Stimulated activated CD8-positive, alpha-beta memory T cell treated with anti-CD3 and anti-CD28 coated beads, Interleukin-15, amount 100 ng/mL, for 24 hours (primary cell): ENCODE measurements around the gene SLC66A2.
"Not testable (repeated sequence)": the region's sequence is repeated elsewhere in the genome, so short reads cannot be mapped to it uniquely, and the experiment has no call there.

ENCODE experiments used
- DNase-seq: peaks from one replicate; pipeline ENCODE4 v3.0.0-alpha.2; 2020; ENCODE audit warnings: low read depth

SLC66A2 gene

DNA sequence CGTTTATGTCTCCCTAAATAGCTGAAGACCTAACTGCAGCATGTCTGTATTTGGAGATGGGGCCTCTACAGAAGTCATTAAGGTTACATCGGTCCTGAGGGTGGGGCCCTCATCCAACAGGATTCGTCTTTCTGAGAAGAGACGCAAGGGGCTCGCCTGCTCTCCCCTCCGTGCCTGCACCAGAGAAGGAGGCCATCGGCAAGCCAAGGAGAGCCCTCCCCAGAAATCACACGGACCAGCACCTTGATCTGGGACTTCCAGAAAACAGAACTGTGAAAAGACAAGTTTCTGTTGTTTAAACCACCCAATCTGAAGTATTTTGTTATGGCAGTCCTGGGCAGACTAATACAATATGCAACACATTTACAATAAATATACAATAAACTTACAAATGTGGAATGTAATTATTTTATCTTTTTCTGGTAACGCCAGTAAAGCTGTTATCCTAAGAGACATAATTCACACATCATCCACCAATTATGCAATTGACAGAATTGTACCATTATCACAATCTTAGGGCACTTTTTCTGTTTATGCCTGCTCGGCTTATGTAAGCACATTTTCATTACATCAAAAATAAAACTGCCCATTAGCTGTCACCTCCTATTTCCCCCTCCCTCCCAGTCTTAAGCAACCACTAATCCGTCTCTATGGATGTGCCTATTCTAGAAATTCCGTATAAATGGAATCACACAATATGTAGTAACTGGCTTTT, 19.1 kb upstream of the SLC66A2 start:
- no peak for DNase-seq

DNA sequence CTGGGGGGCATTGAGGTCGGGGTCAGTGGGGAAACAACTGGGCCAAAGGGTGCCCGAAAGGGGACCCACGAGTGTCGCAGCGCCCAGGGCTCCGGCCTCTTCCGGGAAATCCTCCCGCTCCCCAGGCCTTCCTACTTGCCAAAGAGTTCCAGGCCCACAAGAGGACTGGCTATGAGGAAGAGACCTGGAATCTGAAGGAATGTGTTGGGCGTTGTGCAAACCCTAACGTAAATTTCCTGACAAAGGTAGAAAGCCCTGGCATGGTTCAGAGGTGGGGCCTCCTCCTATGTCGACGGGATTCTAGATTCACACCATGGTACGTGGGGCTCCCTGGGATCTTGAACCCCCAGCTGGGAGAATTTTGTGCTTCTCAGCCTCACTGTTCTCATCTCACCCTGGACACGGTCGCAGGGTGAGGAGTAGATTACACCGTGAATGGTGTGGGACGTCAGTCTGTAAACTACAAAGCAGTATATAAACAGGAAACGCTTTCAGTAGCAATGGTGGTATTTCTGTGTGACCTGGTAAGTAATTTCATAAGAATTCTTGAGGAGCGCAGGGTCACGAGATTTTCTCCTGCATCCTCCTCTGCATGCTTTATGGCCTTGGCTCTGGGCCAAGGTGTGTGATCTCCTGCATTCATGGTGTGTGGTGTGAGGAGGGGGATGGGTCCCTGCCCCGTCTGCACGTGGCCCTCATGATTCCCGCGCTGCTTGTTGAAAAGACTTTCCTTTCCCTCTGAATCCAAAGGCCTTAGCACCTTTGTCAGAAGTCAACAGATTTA, 13.9 kb upstream of the SLC66A2 start:
- no peak for DNase-seq

DNA sequence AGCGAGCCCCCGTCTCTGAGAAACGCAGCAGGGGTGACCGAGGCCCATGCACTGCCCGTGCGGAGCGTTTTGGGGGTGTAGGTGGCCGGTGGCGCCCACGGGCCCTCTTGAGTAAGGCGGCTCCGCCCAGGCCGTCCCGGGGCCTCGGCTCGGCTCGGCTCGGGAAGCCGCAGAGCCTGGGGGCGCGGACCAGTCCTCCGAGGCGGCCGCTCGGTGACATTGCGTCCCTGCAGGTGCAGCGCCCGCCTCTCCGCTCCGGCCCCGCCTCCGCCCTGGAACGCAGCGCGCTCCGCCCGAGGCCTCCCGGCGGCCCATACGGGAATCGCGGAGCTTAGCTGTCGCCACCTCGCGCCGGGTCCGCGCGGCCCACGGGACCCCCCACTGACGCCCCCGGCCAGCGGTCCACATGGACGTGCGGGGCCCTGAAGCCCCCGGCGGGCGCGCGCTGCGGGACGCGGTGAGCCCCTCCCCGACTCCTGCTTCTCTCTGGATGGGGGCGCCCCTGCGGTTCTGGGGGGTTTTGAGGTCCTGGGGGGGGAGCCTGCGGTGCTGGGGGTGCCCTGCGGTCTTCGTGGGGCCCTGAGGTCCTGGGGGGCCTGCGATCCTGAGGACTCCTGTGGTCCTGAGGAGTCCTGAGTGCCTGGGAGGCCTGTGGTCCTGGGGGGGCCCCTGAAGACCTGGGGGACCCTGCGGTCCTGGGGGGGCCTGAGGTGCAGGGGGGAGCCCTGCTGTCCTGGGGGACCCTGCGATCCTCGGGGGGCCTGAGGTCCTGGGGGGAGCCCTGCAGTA, 13.1 kb upstream of the SLC66A2 start, which contains the start of gene HSBP1L1:
HSBP1L1 (plus strand) TSS at position 314 of the 789 bp plus-strand sequence; CDS start at position 407, 93 bp downstream.
- DNase-seq, result no peak

DNA sequence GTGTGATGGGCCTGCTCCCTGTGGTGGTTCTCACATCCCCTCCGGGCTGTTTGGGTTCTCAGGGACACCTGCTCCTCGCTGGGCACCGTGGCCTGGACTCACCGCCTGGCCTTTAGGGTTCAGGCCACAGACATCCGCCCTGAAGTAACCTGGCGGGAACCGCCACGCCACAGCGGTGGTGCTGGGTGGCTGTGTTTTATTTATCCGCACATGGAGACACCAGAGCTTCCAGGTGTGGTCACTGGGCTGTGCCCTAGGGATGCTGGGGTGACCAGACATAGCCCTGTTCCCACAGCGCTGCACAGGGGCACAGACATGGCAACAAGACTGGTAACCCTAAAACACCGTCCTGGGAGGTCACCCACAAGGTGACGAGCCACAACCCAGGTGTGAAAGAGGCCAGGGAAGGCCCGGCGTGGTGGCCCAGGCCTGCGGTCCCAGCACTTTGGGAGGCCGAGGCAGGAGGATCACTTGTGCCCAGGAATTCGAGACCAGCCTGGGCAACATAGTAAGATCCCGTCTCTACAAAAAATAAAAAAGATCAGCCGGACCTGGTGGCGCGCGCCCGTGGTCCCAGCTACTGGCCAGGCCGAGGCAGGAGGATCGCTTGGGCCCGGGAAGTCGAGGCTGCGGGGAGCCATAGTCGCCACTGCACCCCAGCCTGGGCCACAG, 12.3 kb upstream of the SLC66A2 start:
- DNase-seq, result no peak

DNA sequence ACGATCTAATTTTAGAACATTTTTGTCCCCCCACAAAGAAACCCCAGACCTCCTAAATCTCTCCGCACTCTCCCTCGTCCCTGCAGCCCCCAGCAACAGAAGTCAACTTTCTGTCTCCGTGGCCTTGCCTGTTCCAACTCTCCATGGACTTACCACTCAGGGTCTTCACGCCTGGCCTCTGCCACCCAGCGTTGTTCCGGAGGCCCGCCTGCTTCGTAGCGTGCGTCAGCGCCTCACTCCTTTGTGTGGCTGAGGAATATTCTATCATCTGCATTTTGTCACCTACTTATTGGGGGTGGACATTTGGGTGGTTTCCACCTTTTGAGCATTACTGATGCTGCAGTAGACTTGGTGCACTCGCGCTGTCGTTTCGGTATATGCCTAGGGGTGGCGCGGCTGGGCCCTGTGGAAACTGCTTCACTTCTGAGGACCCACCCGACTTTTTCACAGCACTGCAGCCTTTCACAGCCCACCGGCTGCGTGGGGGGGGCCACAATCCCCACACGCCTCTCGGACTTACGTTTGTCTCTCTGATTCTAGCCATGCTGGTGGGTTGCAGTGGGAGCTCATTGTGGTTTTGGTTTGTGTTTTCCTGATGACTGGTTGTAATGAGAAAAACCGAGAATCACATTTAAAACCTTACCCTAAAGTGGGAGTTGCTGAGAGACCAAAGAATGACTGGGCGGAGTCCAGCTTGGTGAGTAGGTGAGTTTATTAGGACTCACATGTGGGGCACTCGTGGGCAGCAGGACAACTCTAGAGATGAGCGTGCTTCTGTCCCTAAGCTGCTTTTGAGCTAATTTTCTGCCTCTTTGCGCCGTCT, 11.6 kb upstream of the SLC66A2 start:
- DNase-seq, result no peak

DNA sequence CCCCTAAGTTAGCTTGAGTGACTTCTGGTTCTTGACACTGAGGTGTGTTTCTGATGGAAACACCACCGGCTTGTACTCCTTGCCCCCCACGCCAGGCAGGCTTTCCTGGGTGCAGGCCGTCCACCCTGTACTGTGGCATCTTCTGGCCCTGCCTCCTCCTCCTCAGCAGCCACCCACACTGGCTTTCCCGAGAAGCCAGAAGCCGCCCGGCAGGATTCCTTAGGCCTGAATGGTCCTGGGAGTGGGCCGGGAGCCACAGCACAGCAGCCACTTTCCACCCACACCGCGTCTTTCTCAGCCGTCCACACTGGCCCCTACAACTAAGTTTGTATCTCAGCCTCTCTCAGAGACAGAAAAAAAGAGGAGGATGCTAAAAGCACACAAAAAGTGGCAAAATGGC, 10.9 kb upstream of the SLC66A2 start:
- no peak for DNase-seq

DNA sequence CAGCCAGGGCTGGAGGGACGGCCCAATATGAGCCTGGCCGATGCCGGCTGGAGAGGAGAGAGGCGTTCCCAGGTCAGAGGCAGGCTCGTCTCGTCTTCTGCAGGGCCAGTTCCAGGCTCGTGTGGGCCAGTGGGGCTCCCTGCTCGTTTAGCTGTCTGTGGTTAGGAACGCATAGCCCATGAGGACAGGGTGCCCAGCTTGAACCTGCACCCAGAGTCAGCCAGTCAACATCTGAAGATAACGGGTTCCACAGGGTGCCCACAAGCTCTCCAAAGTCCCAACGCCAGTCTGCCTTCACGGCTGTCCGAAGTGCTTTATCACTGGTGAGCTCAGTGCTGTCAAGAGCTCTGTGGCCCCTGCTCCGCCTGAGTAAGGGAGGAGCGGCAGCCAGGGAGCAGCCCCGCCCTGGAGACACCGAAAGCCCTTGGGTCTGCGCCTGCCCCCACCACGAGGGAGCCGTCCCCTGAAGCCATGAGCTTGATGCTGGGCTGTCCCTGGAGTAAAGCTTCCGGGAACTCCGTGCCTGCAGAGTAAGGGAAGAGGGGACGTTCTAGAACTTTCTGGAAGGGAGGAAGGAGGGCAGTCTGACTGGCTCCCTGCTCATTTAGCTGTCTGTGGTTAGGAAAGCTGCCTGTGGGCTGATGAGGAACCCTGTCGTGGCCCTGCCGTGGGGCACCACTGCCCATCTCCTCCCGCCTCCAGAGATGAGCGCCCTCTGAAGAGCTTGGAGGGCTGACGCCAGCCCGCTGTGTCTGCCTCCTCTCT, 10.3 kb upstream of the SLC66A2 start:
- DNase-seq, result no peak

DNA sequence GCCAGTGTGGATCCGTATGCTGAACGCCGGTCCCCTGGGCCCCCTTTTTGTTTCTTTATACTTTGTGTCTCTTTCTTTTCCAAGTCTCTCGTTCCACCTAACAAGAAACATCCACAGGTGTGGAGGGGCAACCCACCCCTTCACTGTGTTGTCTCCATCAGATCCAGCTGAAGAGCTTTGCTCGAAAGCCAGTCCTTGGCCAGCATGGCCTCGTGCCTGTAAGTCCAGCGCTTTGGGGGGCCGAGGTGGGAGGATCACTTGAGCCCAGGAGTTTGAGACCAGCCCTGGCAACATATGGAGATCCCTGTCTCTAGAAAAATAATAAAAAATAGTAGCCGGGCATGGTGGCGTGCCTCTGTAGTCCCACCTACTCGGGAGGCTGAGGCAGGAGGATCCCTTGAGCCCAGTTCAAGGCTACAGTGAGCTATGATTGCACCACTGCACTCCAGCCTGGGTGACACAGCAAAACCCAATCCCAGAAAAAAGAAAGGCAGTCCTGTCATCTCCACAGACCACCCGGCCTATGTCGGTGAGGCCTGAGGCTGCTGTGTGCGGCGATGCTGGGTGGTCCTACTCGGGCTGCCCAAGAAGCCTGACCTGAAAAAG, 9.6 kb upstream of the SLC66A2 start:
- no peak for DNase-seq

DNA sequence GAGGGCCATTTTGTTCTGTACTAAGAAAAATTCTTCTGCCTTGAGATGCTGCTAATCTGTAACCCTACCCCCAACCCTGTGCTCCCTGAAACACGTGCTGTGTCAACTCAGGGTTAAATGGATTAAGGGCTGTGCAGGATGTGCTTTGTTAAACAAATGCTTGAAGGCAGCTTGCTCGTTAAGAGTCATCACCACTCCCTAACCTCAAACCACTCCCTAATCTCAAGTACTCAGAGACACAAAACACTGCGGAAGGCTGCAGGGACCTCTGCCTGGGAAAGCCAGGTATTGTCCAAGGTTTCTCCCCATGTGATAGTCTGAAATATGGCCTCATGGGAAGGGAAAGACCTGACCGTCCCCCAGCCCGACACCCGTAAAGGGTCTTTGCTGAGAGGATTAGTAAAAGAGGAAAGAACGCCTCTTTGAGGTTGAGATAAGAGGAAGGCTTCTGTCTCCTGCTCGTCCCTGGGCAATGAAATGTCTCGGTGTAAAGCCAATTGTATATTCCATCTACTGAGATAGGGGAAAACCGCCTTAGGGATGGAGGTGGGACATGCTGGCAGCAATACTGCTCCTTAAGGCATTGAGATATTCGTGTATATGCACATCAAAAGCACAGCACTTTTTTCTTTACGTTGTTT, 8.8 kb upstream of the SLC66A2 start:
- not testable (repeated sequence) for DNase-seq

DNA sequence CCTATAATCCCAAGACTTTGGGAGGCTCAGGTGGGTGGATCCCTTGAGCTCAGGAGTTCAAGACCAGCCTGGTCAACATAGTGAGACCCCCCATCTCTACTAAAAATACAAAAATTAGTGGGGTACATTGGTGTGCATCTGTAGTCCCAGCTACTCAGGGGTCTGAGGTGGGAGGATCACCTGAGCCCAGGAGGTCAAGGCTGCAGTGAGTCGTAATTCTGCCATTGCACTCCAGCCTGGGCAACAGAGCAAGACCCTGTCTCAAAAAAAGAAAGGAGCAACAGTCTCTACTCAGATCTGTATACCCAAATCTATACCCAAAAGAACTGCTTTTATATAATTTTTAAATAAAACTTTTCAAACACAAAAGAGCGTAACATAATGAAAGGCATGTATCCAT, 7.5 kb upstream of the SLC66A2 start:
- DNase-seq, result no peak

DNA sequence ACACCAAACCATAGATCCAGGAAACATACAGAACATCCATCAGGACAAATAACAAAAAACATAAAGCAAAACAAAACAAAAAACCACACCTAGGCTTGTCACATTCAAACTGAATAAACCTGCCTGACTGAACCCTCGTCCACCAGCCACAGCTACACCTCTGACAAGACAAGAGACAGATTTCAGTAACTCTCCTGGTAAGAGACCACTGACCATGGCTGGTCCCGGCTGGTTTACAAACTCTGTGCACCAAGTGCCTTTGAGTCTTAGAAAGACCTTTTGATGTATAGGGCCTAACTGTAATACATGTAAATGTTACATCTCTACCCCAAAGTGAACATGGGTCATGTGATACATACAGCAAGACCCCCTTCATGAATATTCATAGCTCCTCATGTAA, 4.8 kb upstream of the SLC66A2 start:
- DNase-seq, result no peak

DNA sequence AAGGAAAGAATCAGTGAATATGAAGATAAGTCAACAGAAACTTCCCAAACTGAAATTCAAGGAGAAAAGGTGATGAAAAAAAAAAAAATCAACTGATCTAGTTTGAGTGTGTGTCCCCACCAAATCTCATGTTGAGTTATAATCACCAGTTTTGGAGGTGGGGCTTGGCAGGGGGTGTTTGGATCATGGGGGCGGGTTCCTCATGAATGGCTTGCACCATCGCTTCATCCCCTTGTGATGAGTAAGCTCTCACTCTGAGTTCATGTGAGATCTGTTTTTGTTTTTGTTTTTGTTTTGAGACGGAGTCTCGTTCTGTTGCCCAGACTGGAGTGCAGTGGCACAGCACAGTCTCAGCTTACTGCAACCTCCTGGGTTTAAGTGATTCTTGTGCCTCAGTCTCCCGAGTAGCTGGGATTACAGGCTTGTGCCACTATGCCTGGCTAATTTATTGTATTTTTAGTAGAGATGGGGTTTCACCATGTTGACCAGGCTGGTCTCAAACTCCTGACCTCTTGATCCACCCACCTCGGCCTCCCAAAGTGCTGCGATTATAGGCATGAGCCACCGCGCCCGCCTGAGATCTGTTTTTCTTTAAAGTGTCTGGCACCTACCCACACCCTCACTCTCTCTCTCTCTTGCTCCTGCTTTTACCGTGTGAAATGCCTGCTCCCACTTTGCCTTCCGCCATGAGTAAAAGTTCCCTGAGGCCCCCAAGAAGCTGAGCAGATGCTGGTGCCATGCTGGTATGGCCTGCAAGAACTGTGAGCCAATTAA, 4.0 kb upstream of the SLC66A2 start:
- no peak for DNase-seq

DNA sequence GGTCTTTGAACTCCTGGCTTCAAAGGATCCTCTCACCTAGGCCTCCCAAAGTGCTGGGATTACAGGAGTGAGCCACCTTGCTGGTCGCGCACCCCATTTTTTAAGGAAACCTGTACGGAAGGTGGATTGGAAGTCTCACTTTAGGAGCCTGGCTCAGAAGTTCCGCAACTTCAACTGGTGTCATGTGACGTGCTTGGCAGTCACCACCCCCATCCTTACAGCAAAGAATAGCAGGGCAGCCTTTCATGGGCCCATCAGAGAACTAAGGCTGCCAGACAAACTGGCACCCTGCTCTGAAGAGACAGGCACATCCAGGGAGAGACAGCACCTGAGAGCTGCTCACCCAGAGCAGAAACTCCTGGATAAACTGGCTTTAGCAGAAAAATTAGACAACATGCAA, 3.3 kb upstream of the SLC66A2 start:
- no peak for DNase-seq

DNA sequence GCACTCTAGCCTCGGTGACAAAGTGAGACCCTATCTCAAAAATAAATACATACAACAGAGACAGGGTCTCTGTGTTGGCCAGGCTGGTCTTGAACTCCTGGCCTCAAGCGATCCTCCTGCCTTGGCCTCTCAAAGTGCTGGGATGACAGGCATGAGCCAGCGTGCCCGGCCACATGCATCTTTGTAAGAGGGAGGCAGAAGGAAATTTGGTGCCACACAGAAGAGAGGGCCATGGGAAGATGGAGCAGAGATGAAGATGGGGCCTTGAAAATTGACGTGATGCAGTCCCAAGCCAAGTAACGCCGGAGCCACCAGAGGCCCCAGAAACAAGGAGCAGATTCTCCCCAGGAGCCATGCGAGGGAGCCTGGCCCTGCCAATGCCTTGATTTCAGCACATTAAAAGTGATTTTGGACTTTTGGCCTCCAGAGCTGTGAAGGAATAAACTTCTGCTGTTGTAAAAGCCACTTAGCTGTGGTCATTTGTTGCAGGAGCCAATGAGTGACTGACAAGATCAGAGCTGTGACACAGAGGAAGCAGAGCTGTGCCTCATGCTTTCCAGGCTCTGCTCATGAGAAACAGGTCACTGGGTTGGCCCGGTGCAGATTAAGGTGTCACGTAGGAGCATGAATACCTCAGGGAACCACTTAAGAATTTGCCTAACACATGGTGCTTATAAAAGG, 2.7 kb upstream of the SLC66A2 start:
- DNase-seq, result no peak

DNA sequence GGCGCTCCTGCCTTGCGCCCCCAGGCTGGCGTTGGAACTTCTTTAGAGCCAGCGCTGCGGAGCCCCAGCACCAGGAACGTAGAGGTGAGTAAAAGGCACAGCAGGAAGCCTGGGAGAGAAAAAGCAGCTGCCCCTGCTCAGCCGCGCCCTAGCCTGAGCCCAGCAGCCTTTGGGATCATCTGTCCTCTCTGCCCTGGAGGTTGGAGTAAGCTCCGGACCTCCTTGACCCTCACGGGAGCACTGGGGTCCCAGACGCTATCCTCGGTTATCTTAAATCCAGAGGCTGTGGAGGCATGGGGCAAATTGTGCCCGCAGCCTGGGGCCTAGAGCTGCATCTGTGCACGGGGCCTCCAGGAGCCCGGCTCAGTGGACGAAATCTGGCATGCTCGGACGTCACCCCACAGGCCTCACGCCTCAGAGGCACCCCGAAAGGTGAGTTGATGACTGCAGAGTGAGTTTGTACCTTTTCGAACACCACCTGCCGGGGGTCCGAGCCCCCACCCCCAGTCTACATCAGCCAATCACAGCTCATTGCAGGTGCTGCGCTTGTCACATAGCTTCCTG, 1.6 kb upstream of the SLC66A2 start:
- no peak for DNase-seq

DNA sequence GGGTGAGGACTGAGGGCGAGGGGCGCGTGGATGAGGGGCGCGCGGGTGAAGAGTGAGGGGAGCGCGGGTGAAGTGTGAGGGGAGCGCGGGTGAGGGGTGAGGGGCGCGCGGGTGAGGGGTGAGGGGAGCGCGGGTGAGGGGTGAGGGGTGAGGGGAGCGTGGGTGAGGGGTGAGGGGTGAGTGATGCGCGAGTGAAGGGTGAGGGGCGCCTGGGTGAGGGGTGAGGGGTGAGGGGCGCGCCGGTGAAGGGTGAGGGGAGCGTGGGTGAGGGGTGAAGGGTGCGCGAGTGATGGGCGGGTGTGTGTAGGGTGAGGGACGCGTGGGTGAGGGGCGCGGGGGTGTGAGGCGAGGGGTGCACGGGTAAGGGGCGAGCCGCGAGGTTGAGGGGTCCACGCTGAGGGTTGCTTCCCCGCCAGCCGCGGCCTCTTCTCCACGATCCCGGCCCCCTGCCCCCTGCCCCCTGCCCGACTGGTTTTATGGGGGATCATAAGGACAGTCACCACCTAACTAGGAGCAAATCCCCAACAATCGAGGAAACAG, 1.1 kb upstream of the SLC66A2 start:
- no peak for DNase-seq

DNA sequence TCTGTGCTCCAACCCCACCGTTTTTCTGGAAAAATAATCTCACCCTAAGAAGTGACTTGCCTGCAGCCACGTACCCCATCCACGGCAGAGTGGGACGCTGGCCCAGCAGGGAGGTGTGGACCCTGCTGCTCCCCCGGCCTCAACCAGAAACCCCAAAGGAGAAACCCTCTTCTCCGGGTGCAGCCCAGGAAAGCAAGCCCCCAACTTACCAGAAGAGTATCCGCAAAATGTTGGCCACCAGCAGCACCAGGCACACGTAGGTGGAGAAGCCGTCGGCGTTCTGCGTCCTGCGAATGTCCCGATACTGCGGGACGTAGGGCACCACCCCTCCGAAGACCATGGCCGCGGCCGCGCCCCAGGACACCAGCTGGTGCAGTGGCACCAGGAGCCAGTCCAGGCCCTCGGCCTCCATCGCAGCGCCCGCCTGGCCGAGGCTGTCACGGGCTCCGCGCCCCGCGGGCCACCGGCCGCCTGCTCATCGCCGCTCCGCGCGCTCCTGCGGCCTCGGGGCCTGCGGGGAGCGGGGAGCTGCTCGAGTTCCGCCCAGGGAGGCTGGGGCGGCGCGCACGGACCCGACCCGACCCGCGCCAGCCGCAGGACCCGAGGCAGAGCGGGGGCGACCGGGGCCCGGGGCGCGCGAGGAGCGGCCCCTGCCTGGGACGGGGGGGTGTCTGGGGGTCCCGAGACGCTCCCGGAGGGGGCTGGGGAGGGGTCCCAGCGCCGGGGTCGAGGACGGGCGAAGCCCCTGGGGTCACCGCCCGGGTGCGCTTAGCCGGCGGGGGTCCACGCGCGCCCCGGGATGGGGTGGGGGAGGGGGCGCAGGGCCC, 725 bp downstream of the SLC66A2 start:
- DNase-seq, result no peak
